GM21447 (cell line): ENCODE measurements around the gene DNAJB11.
"Not testable (repeated sequence)": the region's sequence is repeated elsewhere in the genome, so short reads cannot be mapped to it uniquely, and the experiment has no call there.

Experiments
- ATAC-seq: cut with Tn5 transposase; IDR thresholded peaks from one replicate; pipeline ENCODE4 v1.9.1; 2021; ENCODE audit not compliant: unreplicated experiment

DNAJB11 gene

DNA sequence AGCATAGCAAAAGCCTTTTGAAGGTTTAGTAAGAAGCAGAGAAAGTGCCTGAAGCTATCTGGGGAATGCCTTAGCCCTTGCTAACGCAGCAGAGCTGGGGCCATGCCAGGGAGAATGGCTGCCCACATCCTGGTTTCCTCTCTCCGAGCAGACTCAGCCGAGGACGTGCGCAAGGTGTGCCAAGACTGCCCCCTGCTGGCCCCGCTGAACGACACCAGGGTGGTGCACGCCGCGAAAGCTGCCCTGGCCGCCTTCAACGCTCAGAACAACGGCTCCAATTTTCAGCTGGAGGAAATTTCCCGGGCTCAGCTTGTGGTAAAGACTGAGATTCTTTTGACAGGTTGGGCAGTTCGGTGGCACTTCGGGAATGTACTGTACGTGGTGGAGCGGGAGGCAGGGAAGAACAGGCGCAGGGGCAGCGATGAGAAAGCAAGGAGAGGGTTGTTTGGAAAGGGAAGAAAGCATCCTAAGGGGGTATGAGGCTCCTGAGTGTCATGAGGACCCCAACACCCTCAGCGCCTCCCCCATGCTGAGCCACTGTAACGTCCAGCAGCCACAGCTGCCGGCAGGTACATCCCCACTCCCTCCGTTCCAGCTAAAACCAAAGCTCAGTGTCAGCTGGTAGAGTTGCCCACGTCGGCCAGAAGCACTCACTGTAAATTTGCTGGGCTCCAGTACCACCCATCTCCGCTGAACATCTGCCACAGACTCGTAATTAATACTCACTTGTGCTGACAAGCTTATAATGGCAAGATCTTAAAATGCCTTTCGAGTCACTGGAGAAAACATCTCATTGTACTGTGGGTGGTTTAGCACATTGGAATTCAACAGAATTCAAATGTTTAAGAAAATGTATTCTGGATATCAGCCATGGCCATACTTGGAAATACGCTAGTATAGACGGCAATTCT, 46.8 kb downstream of the DNAJB11 start:
- peak; percentile 96 for ATAC-seq

DNA sequence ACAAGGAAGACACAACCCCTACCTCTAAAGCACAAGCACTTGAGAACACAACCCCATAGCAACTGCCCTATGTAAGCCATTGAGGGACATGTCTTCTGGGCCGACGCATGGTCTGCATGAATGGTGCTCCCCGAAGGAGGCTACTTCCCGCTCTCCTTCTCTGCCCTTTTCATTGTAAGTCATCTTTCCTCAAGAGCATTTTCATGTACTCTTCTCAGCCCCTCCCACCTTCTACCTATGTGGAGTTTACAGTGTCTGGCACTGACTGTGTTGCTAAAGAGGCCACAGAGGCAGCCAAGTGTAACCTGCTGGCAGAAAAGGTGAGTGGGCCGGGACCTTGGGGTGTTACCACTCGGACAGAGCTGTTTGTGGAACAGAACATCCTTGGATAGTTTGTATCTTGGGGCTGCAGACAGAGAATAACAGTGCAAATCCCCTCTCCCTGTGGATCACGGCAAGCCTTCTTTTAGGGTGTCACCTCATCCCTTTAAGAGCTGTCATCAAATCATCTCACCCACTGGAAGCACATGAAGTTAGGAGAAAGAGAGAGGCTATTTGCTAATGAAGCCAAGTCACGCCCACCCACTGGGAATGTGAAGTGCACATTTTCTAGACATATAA, 47.9 kb downstream of the DNAJB11 start:
- no peak for ATAC-seq

DNA sequence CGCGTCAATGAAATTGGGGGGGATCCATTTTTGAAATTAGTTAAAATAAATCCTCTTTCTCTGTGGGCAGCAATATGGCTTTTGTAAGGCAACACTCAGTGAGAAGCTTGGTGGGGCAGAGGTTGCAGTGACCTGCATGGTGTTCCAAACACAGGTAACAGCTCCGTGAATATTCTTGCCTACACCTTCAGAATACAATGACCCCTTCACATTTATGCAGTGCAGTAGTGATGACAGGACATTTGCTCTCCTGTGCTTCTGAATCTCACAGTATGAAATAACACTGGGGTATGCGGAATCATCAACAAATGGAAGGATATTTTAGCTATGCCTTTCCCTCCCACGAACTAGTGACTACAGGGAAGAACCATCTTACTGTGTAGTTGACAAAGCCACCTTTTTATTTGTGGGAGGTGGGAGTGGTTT, 49.3 kb downstream of the DNAJB11 start:
- no peak for ATAC-seq

DNA sequence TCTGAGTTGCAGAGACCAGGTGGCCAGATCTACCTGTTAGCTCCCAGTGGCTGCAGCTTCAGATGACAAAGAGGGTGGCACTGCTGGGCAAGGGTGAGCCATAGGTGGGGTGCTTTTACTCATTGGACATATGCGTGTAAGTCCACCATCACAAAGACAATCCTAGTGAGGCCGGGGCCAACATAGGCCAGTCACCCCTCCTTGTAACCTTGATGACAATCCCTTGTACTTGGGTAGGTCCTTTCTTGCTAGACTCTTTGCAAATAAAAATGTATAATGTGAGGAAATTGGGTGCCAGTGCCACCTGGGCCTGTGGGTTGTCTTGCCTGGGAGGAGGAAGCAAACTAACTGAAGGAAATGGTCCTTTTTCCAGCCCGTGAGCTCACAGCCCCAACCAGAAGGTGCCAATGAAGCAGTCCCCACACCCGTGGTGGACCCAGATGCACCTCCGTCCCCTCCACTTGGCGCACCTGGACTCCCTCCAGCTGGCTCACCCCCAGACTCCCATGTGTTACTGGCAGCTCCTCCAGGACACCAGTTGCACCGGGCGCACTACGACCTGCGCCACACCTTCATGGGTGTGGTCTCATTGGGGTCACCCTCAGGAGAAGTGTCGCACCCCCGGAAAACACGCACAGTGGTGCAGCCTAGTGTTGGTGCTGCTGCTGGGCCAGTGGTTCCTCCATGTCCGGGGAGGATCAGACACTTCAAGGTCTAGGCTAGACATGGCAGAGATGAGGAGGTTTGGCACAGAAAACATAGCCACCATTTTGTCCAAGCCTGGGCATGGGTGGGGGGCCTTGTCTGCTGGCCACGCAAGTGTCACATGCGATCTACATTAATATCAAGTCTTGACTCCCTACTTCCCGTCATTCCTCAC, 49.9 kb downstream of the DNAJB11 start:
- no peak for ATAC-seq

DNA sequence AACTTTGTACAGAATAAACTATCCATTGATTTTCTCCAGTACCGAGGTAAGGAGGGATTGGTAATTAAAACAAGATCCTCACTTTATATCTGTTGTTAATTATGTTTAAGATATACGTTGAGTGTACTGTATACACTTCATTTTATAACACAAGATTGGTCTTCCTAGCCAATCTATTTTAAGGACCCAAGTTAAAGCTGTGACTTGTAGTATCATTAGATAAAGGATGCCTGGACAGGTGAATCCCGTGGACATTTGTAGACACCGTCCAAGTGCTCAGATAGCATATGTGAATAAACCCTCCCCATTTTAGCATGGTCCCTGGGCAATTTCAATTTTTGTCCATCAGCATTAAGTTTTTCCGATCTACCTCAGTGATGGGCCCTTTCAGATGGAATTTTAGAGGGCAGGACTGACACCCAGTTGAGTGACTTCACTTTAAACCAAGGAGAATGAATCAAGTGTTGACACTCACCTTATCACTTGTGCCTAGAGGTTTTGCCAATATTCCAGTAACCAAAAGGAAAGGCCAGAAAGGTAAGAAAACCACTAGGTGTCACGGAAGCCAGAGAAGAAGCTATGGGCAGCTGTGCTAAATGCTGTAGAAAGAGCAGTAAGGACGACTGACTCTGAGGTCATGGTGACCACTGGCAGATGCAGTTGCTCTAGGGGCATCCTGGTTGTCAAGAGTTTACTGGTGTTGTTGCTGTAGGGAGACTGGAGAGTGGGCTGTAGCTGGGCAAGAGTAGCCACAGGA, 51.6 kb downstream of the DNAJB11 start:
- ATAC-seq = no peak

DNA sequence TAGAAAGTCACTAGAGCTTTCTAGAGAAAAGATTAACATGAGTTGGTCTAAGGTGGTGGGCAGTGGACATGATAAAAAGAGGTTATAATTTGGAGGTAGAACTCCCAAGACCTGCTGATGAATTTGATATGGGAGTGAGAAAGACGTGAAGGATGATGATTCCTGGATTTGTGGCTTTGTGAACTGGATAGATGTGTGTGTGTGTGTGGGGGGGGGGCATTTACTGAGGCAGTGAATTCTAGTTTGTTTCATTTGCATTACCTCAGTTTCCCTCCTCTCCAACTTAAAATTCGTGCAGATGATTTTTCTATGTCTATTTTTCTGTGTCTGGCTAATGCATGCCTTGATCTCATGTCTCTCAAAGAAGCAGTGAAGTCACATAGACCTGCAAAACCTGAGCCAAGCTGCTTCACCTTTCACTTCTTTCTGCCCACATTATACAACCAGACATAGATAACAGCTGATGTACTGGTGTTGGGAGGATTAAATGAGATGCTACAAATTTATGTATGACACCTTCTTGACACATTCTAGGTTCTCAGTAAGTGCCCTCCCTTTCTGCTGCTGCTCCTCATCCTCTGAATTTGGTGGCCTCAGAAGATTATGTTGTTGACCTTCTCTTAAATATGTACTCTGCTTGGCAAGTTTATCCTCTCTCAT, 52.3 kb downstream of the DNAJB11 start:
- ATAC-seq = no peak

DNA sequence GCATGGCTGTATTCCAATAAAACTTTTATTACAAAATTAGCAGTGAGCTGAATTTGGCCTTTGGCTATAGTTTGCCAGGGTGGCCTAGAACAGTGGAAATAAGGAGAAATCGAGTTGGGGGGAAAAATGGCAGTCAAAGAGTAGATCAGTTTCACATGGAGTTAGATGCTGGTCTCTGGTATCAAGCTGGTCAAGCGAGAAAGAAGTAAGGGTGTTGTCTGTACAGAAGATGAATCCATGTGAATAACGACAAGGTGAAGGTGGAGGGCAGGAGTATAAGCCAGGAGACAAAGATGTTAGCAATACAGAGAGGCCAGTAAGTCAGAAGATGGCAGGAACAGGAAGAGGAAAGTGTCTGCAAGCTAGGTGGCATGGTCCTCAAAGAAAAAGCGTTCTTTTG, 54.1 kb downstream of the DNAJB11 start:
- ATAC-seq = no peak

DNA sequence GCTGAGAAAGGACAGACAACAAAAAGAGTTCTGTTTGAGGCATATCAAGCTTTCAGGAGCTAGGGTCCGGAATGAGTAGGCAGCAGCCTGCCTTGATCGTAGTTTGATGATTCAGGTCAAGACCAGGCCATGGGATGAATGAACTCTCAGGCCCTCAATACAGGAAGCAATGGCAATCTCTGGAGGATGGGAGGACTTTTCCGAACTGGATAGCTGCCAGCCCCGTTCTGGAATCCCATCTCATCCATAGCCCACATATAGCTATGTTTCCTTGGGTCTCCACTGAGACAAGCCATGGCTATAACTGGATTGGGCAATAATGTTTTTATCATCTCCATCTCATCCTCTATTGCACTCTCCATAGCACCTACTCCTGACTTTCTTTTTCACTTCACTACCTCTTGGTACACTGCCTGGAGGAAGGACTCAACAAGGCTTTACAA, 55.1 kb downstream of the DNAJB11 start:
- ATAC-seq = no peak

DNA sequence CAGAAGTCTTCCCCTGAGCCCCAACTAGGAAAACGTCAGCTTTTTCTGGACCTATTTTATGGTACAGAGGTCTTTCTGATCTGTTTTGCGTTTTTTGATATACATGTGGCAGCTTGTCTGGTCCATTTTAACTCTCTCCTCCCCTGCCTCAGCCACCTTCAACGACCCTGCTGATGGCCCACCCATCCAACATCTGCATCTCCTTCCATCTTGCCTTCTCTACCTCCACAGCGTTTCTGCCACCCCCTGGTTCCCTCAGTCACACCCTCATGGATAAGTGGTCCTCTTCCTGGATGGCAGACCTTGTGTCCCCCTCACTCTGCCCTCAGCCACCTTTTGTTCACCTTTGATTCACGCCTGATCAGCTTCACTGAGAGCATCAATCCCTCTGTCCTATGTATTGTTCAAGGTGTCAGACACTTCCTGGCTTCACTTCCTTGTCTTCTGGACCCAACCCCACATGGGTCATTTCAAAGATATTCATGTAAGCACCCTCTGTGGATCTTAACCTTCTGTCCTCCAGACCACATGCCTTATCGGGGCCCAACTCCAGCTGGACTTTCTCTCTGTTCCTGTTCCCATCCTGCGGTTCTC, 55.8 kb downstream of the DNAJB11 start:
- no peak for ATAC-seq

DNA sequence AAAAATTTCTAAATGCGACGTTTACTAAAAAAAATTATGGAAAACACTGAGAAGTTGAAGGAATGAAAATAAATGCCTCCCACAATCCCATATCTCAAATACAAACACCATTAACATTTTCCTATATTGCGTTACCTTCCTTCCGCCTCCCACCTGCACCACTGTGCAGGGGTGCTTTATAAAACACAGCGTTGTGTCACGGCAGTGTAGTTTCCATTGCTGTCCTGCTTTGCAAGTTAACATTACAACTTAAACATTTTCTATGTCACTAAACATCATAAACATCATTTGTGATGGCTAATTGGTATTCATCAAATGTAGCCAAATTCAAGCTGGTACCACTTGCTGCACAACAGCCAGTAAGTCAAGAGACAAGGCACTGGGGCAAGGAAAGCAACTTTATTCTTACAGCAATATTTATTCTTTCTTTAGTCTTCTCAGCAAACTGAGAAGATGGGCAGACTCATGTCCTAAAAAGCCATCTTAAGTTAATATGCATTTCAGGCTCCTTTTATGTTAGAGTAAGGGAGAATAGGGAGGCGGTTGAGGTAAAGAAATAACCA, 57.4 kb downstream of the DNAJB11 start:
- no peak for ATAC-seq

DNA sequence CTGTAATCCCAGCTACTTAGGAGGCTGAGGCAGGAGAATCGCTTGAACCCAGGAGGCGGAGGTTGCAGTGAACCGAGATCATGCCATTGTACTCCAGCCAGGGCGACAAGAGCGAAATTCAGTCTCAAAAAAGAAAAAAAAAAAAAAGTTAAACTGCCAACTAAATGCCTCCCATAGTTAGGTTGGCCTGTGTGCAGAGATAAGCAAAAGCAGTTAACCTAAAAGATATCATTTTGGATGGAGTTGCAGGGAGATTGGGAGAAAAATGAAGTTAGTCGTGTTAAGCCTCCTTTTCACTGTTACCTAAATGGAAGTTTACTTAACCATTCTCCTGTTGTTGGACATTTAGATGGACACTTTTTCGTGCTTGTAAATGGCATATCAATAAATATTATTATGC, 58.2 kb downstream of the DNAJB11 start:
- ATAC-seq = no peak

DNA sequence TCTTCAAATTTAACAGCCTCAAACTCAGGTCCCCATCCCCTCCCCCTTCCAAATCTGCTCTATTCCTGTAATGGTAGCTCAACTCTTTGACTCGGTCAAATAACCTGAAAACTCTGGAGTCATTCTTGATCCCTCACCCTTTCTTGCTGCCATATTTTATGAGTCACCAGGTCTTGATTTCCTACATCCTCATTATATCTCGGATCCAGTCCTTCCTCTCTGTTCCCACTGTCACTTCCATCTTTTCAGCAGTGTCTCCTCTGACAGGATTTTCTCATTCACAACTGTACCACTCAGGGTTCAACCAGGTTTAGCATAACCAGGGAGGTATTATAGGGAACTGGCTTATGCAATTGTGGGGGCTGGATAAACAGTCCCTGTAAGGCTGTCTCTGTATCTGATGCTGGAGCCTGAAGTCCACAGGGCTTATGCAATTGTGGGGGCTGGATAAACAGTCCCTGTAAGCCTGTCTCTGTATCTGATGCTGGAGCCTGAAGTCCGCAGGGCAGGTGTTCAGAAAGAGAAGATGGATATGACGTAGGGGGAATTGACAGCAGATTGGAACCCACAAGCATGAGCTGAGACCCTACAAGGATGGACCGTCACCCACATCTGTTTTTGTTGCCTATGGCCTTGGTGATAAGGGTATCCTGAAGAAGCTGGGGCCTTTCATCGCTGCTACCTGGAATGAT, 60.6 kb downstream of the DNAJB11 start:
- no peak for ATAC-seq

DNA sequence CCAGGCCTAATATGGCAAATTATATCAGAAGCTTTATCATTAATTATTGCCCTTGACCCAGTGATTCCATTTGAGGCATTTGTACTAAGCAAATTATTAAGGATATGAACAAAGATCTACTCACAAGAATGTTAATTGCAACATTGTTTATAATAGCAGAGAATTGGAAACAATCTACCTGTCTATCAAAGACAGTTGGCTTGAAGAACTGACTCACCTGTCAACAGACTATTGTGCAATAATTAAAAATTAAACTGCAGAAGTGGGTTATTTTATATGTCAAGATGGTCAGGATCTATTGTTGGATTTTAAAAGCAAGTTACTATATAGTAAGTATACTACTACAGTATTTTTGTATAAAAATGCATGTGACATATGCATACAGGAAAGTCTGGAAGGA, 63.0 kb downstream of the DNAJB11 start:
- ATAC-seq = no peak

DNA sequence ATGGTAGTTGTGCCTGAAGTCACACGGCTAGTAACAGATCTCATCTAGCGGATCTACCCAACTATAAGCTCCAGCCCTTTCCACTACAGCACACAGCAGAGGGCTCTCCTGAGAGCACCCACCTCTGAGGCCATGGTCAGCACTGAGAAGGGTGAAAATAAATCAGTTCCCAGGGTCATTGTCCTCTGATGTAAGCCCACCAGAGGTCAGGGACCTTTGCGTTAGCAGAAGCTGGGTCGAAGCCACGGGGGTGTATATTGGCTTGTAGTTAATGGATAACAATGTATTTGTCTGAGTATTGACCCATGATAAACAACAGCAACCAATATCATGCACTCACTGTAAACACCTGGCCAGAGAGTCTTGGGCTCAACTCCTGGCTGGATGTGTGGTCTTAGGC, 63.7 kb downstream of the DNAJB11 start:
- ATAC-seq = not testable (repeated sequence)
